GM12892 (cell line): Measurements from ENCODE around the gene STK33.

ENCODE experiments used
- POLR2AphosphoS5 ChIP-seq: IDR thresholded peaks from 2 replicates; pipeline ENCODE4 v1.6.1; 2011; ENCODE audit warnings: low read depth, low read length, control low read depth
- TAF1 ChIP-seq: IDR thresholded peaks from 2 replicates; pipeline ENCODE4 v1.6.1; 2011; ENCODE audit warnings: low read depth, mild to moderate bottlenecking, control low read depth, low read length, borderline replicate concordance

DNA sequence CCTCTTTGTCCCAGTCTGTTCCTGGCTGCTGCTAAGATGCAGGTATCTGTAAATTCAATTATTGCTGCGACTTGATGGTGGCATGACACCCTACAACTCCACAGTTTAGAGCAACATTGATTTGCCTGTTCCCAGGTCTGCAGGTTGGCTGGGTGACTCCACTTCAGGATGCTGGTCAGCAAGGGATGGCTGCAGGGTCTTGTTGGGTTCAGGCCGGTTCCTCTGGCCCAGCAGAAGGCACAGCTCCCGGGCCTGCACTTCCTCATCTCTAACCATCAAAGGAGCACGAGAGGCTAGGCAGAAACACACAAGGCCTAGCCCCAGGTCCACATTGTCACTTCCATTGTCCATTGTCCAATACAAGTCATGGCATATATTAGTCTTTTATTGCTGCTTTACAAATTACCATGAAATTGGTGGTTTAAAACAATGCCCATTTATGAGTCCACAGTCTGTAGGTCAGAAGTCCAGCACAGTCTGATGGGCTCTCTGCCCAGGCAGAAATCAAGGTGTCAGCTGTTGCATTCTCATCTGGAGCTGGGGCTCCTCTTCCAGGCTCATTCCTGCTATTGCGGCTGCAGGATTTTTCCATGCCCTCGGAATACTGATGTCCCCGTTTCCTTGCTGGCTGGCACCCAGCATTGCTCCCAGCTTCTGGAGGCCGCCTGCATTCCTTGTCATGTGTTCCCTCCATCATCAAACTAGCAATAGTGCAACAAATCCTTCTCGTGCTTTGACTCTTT, 233.8 kb downstream of the STK33 start:
- no peak for TF ChIP-seq TAF1
- TF ChIP-seq POLR2AphosphoS5 = no peak
